GM12878 (cell line): ENCODE results near the gene TPST1. TPM values are rescaled to one million over a fixed set of nuclear protein-coding genes. Genes with fewer than 3 reads are reported as not detected.

Source experiments
- ATAC-seq: fragments of 200-7000 bp; cut with Tn5 transposase; 3 replicates; pipeline ENCODE4 v1.9.1; 2020; ENCODE audit warnings: mild to moderate bottlenecking, moderate library complexity
- BruUV-seq: library from RNA; stranded (reverse); fragments of 400-500 nt; replicated peaks from 2 replicates; lab custom pipeline; 2021; lab: Mats Ljungman, UMichigan
- CTCF ChIA-PET: fragments of 300-600 bp; sonication (Branson Sonifier 250); formaldehyde crosslinking; extraction: SDS; loops from one replicate; lab custom pipeline; 2021; ENCODE audit warnings: inconsistent platforms; lab: Yijun Ruan, JAX
- POLR2A ChIA-PET: fragments of 350-600 bp; formaldehyde crosslinking; extraction: SDS; loops from one replicate; lab custom pipeline; 2021; ENCODE audit warnings: inconsistent platforms; lab: Charles Lee
- RAD21 ChIA-PET: fragments of 300-600 bp; sonication (Branson Sonifier 250); formaldehyde crosslinking; loops from one replicate; lab custom pipeline; 2023; ENCODE audit warnings: antibody characterized with exemption; ENCODE audit not compliant: unreplicated experiment; lab: Charles Lee
- SMC1A ChIA-PET: fragments of 300-600 bp; sonication (Branson Sonifier 250); formaldehyde crosslinking; loops from one replicate; lab custom pipeline; 2023; ENCODE audit not compliant: unreplicated experiment, uncharacterized antibody; lab: Charles Lee
- DNase-seq: peaks from one replicate; pipeline ENCODE4 v3.0.0-alpha.2; 2011; ENCODE audit warnings: low read depth, low spot score
- FAIRE-seq: peaks from 3 replicates; lab custom pipeline; 2011; peaks lifted over from hg19 to GRCh38; lab: Jason Lieb, UNC
- H2AFZ ChIP-seq: 2 replicates; pipeline ENCODE4 v1.6.0; 2011; ENCODE audit warnings: low read depth, low read length, control low read depth; ENCODE audit not compliant: control insufficient read depth
- H3K27ac ChIP-seq: 2 replicates; pipeline ENCODE4 v1.5.1; 2011; ENCODE audit warnings: control low read depth; ENCODE audit not compliant: control insufficient read depth, insufficient read depth
- H3K27me3 ChIP-seq, 2 experiments: replicated peaks in 1 of 2; 2 replicates each; pipeline versions ENCODE4 v1.6.0 to v1.6.1; 2011; ENCODE audit warnings: low read length in 1 of 2; ENCODE audit not compliant: control insufficient read depth in 2 of 2, insufficient read depth in 2 of 2
- H3K36me3 ChIP-seq, 2 experiments: 2 replicates each; pipeline ENCODE4 v1.5.1; 2011; ENCODE audit warnings: low read length in 1 of 2; ENCODE audit not compliant: control insufficient read depth in 2 of 2, insufficient read depth in 2 of 2
- H3K4me1 ChIP-seq: 2 replicates; pipeline ENCODE4 v1.6.1; 2011; ENCODE audit warnings: mild to moderate bottlenecking, low read length, moderate library complexity, mixed read lengths; ENCODE audit not compliant: control insufficient read depth, insufficient read depth
- H3K4me2 ChIP-seq: 2 replicates; pipeline ENCODE4 v1.6.0; 2011; ENCODE audit warnings: control low read depth; ENCODE audit not compliant: control insufficient read depth, insufficient read depth
- H3K4me3 ChIP-seq: fragments of 200-600 bp; sonication (generic); 2 replicates; pipeline ENCODE4 v1.5.1; 2016
- H3K79me2 ChIP-seq: 2 replicates; pipeline ENCODE4 v1.6.0; 2011; ENCODE audit warnings: low read length; ENCODE audit not compliant: control insufficient read depth, insufficient read depth
- H3K9ac ChIP-seq: 2 replicates; pipeline ENCODE4 v1.8.0; 2011; ENCODE audit warnings: low read length, control low read depth, mixed read lengths; ENCODE audit not compliant: control insufficient read depth, insufficient read depth
- H3K9me3 ChIP-seq: replicated peaks from 3 replicates; pipeline ENCODE4 v1.5.1; 2011; ENCODE audit warnings: mild to moderate bottlenecking, low read length; ENCODE audit not compliant: control insufficient read depth, insufficient read depth
- H4K20me1 ChIP-seq: 2 replicates; pipeline ENCODE4 v1.6.0; 2011; ENCODE audit not compliant: control insufficient read depth, insufficient read depth
- BRCA1 ChIP-seq: IDR thresholded peaks from 2 replicates; pipeline ENCODE4 v1.6.1; 2011; ENCODE audit warnings: low read depth, low read length, improper control_type of control experiment
- DPF2 ChIP-seq: fragments of 450-650 bp; IDR thresholded peaks from 2 replicates; pipeline ENCODE4 v1.6.1; 2017; ENCODE audit warnings: mild to moderate bottlenecking
- RCOR1 ChIP-seq: conservative IDR thresholded peaks from 2 replicates; pipeline ENCODE4 v1.6.1; 2012; ENCODE audit warnings: low read depth, low read length, improper control_type of control experiment
- SIN3A ChIP-seq: IDR thresholded peaks from 2 replicates; pipeline ENCODE4 v1.6.1; 2012; ENCODE audit warnings: low read depth, low read length, improper control_type of control experiment
- YBX1 ChIP-seq: fragments of 450-650 bp; IDR thresholded peaks from 2 replicates; pipeline ENCODE4 v1.6.1; 2016; ENCODE audit warnings: antibody characterized with exemption
- WGBS: methylation state at CpG from one replicate; pipeline ENCODE4 v1.1.6; 2016; ENCODE audit warnings: low lambda C conversion rate; ENCODE audit not compliant: insufficient replicate concordance, insufficient coverage; ENCODE audit errors: missing lambda C conversion rate; 5-methylcytosine and 5-hydroxymethylcytosine counted together
- in situ Hi-C: fragments of 300-500 bp; cut with MboI; formaldehyde crosslinking; loops from 9 replicates; pipeline ENCODE4 v1.14.3; 2018; ENCODE audit warnings: mixed read lengths
- intact Hi-C: fragments of 100-400 bp; cut with micrococcal nuclease; formaldehyde crosslinking; loops from one replicate; pipeline ENCODE4 v1.14.2; 2022; ENCODE audit not compliant: unreplicated experiment
- polyA plus RNA-seq, 11 experiments: library from polyadenylated mRNA; depleted of rRNA in 4 of 11; unstranded in 6 of 11; stranded (reverse) in 5 of 11; fragments of >200 nt; fragmentation: Nextera tagmentation in 4 of 11; fragmentation: Illumina TruSeq in 1 of 11; extraction: Ambion mirVana in 4 of 11; extraction: Trizol in 1 of 11; gene quantifications; 1 replicate in 1 of 11; 2 replicates in 10 of 11; pipeline versions ENCODE4 v1.2.1 to v1.2.3, GENCODE V29; 2011 to 2016; ENCODE audit warnings: inconsistent platforms in 2 of 11, missing spikeins in 2 of 11, low read depth in 1 of 11
- small RNA-seq: library from RNA; depleted of rRNA; stranded (forward); fragments of <200 nt; gene quantifications from one replicate; pipeline ENCODE3, GENCODE V24; 2014
- total RNA-seq, 4 experiments: library from RNA; depleted of rRNA in 3 of 4; stranded (reverse); fragments of >200 nt in 3 of 4; fragmentation: Illumina TruSeq in 1 of 4; extraction: Trizol in 1 of 4; gene quantifications; 2 replicates each; pipeline versions ENCODE4 v1.2.1 to v1.2.3, GENCODE V29; 2013 to 2021

Gene TPST1
- total and polyA plus RNA-seq, 10 of the 15 experiments (the other 5 are each of a cell fraction or from before 2014, with no cell fraction given): 1.1 to 10.6 (median 7.5) TPM

DNA sequence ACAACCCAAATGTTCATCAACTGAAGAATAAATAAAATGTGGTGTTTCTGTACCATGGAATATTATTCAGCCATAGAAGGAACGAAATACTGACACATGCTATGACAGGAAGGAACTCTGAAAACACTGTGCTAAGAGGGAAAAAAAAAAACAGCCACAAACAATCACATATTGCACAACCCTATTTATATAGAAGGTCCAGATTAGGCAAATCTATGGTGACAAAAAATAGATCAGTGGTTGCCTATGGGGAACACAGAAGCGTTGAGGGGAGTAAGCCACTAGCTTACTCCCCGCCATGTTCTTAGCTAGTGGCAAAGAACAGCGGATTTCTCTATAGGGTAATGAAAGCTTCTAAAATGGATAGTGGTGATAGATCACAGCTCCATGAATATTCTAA is 198.4 kb downstream of the TPST1 start:
- Histone ChIP-seq H3K4me1 (no peaks in the 10 kb centered on the region), H3K27me3 (no peaks in the 10 kb centered on the region)
- ATAC-seq: no peak
- no peak for TF ChIP-seq SIN3A
- TF ChIP-seq, all 136 proteins: peak for 0
- H3K9ac ChIP-seq: no peak overlapping the region
- ChIA-PET SMC1A (no interaction called here), RAD21 (no interaction called here), POLR2A (no interaction called here), CTCF (no interaction called here)
- no peaks in the 10 kb centered on the region for H3K9me3 ChIP-seq
- no TSS peak for BruUV-seq
- peaks cover 0 to 6% of the 10 kb centered on the region in 2 experiments; a peak in 1 of 4 replicates for H3K36me3 ChIP-seq
- DNase-seq (no peak), FAIRE-seq (no peak)
- no peak overlapping the region for H3K4me2 ChIP-seq
- H3K27ac ChIP-seq: no peak overlapping the region
- H3K79me2 ChIP-seq: no peaks in the 10 kb centered on the region
- no peak overlapping the region for H3K4me3 ChIP-seq
- in situ Hi-C loops (no loop called here), intact Hi-C loops (no loop called here)
- no peaks in the 10 kb centered on the region for H4K20me1 ChIP-seq
- 88% methylated on average over 4 of the region's 4 CpGs for WGBS
- no peak overlapping the region for H2AFZ ChIP-seq

DNA sequence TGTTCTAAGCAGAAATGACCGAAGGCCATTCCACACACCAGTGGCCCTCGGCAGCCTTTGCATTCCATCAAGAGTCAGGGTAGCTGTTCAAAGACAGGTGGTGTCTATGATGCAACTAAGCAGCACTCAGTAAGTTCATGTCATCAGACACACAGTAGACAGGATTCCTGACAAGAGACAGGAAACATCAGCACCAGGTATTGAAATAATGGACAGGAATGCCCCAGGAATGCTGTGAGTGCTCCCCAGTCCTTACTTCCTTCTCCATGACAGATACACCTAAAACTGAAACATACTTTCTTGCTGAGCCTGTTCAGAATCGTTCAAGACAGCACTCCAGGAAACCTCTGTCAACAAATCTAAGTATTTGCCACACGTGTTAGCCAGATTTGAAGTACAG is 204.4 kb downstream of the TPST1 start:
- no peak overlapping the region for H3K4me3 ChIP-seq
- SMC1A ChIA-PET: no interaction called here
- 81% methylated on average over 4 of the region's 4 CpGs for WGBS
- no peak overlapping the region for H3K4me2 ChIP-seq
- H3K79me2 ChIP-seq: no peaks in the 10 kb centered on the region
- ATAC-seq (no peak), DNase-seq (no peak), FAIRE-seq (no peak)
- no peaks in the 10 kb centered on the region; a peak in 1 of 4 replicates for H3K36me3 ChIP-seq
- POLR2A ChIA-PET: no interaction called here
- no peak overlapping the region for H3K9ac ChIP-seq
- no peak overlapping the region for H3K27ac ChIP-seq
- no peak overlapping the region for H2AFZ ChIP-seq
- CTCF ChIA-PET: no interaction called here
- H3K4me1 ChIP-seq: peaks cover 4% of the 10 kb centered on the region
- TF ChIP-seq YBX1 (no peak), BRCA1 (no peak), DPF2 (no peak), RCOR1 (no peak)
- H3K27me3 ChIP-seq: no peaks in the 10 kb centered on the region
- in situ Hi-C loops: no loop called here
- H3K9me3 ChIP-seq: no peaks in the 10 kb centered on the region; the same call in 2 of the 3 replicates
- intact Hi-C loops: no loop called here
- no peaks in the 10 kb centered on the region for H4K20me1 ChIP-seq
- RAD21 ChIA-PET: no interaction called here
- no TSS peak for BruUV-seq

Small RNA genes within 50 kb of the gene (small RNA-seq; reads per million reads assigned to genes)
- gene RNU6-313P: not detected

Other genes starting within 250 kb of the TPST1 start
- 23.2 and 26.9 TPM in 2 replicates for gene GUSB, start 223.1 kb upstream of the TPST1 start, total RNA-seq (2014; rRNA removed)
- 25.2 and 28.4 TPM in 2 replicates for gene GUSB, start 223.1 kb upstream of the TPST1 start, total RNA-seq (2014; rRNA removed; fragmentation: Illumina TruSeq; extraction: Trizol)
- 50.0 and 54.3 TPM in 2 replicates for gene GUSB, start 223.1 kb upstream of the TPST1 start, total RNA-seq (2021)
- gene GUSB, start 223.1 kb upstream of the TPST1 start, polyA plus RNA-seq (2011; rRNA removed): 31.4 and 52.3 TPM in 2 replicates
- 28.1 and 39.5 TPM in 2 replicates for gene GUSB, start 223.1 kb upstream of the TPST1 start, polyA plus RNA-seq (2014; fragmentation: Illumina TruSeq; extraction: Trizol)
- gene GUSB, start 223.1 kb upstream of the TPST1 start, polyA plus RNA-seq (2014; fragmentation: Nextera tagmentation; extraction: Ambion mirVana): 10 to 100 TPM in 1 of 2 experiments, 1 to 10 TPM in 1; 9.8 to 19.6 TPM
- 51.2 and 55.9 TPM in 2 replicates for gene GUSB, start 223.1 kb upstream of the TPST1 start, polyA plus RNA-seq (2014; rRNA removed)
- 10 to 100 TPM; 65.5 to 71.2 TPM for gene GUSB, start 223.1 kb upstream of the TPST1 start, polyA plus RNA-seq (2016; fragmentation: Nextera tagmentation; extraction: Ambion mirVana)
- 32.5 and 34.2 TPM in 2 replicates for gene ASL, start 129.5 kb upstream of the TPST1 start, total RNA-seq (2014; rRNA removed)
- 15.5 and 16.0 TPM in 2 replicates for gene ASL, start 129.5 kb upstream of the TPST1 start, total RNA-seq (2014; rRNA removed; fragmentation: Illumina TruSeq; extraction: Trizol)
- 29.7 and 30.1 TPM in 2 replicates for gene ASL, start 129.5 kb upstream of the TPST1 start, total RNA-seq (2021)
- 14.8 and 36.7 TPM in 2 replicates for gene ASL, start 129.5 kb upstream of the TPST1 start, polyA plus RNA-seq (2011; rRNA removed)
- gene ASL, start 129.5 kb upstream of the TPST1 start, polyA plus RNA-seq (2014; fragmentation: Illumina TruSeq; extraction: Trizol): 6.4 and 12.6 TPM in 2 replicates
- 1 to 10 TPM in 1 of 2 experiments, under 1 TPM in 1; 0.66 to 7.1 TPM for gene ASL, start 129.5 kb upstream of the TPST1 start, polyA plus RNA-seq (2014; fragmentation: Nextera tagmentation; extraction: Ambion mirVana)
- gene ASL, start 129.5 kb upstream of the TPST1 start, polyA plus RNA-seq (2014; rRNA removed): 36.0 and 43.5 TPM in 2 replicates
- 10 to 100 TPM; 27.8 to 30.5 TPM for gene ASL, start 129.5 kb upstream of the TPST1 start, polyA plus RNA-seq (2016; fragmentation: Nextera tagmentation; extraction: Ambion mirVana)
- 25.6 and 26.4 TPM in 2 replicates for gene CRCP, start 90.5 kb upstream of the TPST1 start, total RNA-seq (2014; rRNA removed)
- gene CRCP, start 90.5 kb upstream of the TPST1 start, total RNA-seq (2014; rRNA removed; fragmentation: Illumina TruSeq; extraction: Trizol): 31.6 and 33.8 TPM in 2 replicates
- gene CRCP, start 90.5 kb upstream of the TPST1 start, total RNA-seq (2021): 23.6 and 25.0 TPM in 2 replicates
- gene CRCP, start 90.5 kb upstream of the TPST1 start, polyA plus RNA-seq (2011; rRNA removed): 30.2 and 31.2 TPM in 2 replicates
- 27.4 and 29.2 TPM in 2 replicates for gene CRCP, start 90.5 kb upstream of the TPST1 start, polyA plus RNA-seq (2014; fragmentation: Illumina TruSeq; extraction: Trizol)
- 10 to 100 TPM; 12.4 to 20.1 TPM for gene CRCP, start 90.5 kb upstream of the TPST1 start, polyA plus RNA-seq (2014; fragmentation: Nextera tagmentation; extraction: Ambion mirVana)
- 29.2 and 29.8 TPM in 2 replicates for gene CRCP, start 90.5 kb upstream of the TPST1 start, polyA plus RNA-seq (2014; rRNA removed)
- gene CRCP, start 90.5 kb upstream of the TPST1 start, polyA plus RNA-seq (2016; fragmentation: Nextera tagmentation; extraction: Ambion mirVana): 10 to 100 TPM; 29.0 to 29.6 TPM